ENCODE results near the gene GFRA4. TPM values are rescaled to one million over a fixed set of nuclear protein-coding genes. Genes with fewer than 3 reads are reported as not detected.

GFRA4 gene
- total and polyA plus RNA-seq, 2 donors (not counting 1 experiment from before 2014, with no cell fraction given) = not detected

- no peak overlapping the region for H3K27ac Mint-ChIP-seq
- Histone ChIP-seq H3K36me3 (replicated peaks in 1 of 2; ENCODE audit: control extremely low read depth in 1 of 2, control insufficient read depth in 1 of 2, extremely low read depth in 1 of 2, insufficient read depth in 2 of 2, low read length in 1 of 2) (no peaks in the 10 kb centered on the region), H3K27ac (ENCODE audit: low read length in 2 of 2) (no peak overlapping the region), H4K20me1 (ENCODE audit: control insufficient read depth, insufficient read depth, low read length, poor library complexity, severe bottlenecking) (no peaks in the 10 kb centered on the region), H3K27me3 (replicated peaks in 1 of 4; ENCODE audit: control extremely low read depth in 1 of 4, control insufficient read depth in 3 of 4, insufficient read depth in 4 of 4, low read length in 3 of 4) (no peaks in the 10 kb centered on the region), H3K9ac (ENCODE audit: low read length) (no peak overlapping the region), H3K4me2 (replicated peaks; ENCODE audit: low read depth, low read length, poor library complexity, severe bottlenecking) (no peak overlapping the region), H3K79me2 (ENCODE audit: control insufficient read depth, insufficient read depth, low read length) (no peaks in the 10 kb centered on the region), H3K9me3 (ENCODE audit: control extremely low read depth in 1 of 3, control insufficient read depth in 2 of 3, insufficient read depth in 1 of 3, low read length in 2 of 3) (peaks cover 0 to 12% (median 0%) of the 10 kb centered on the region in 3 donors), H2AFZ (ENCODE audit: insufficient read depth, low read depth, low read length, poor library complexity, severe bottlenecking) (no peak overlapping the region), H3K4me3 (ENCODE audit: control extremely low read depth in 1 of 5, extremely low read depth in 1 of 5, insufficient read depth in 1 of 5, low read depth in 2 of 5, low read length in 4 of 5) (no peak overlapping the region), H3K4me1 (ENCODE audit: control insufficient read depth in 2 of 2, insufficient read depth in 2 of 2, low read length in 2 of 2) (no peaks in the 10 kb centered on the region)
- DNase-seq (no peak), ATAC-seq (ENCODE audit: low read depth) (no peak)
- H3K4me1 Mint-ChIP-seq = no peaks in the 10 kb centered on the region
- intact Hi-C loops (cut with micrococcal nuclease) = no loop called here
- CTCF ChIA-PET = interaction anchor here (2.0 kb wide), 1 partner anchor 12 kb away, joined by 6 read pairs; no protein-coding TSS in a partner anchor
- no peaks in the 10 kb centered on the region for H3K9me3 Mint-ChIP-seq (ENCODE audit: insufficient read depth)
- TF ChIP-seq CTCF (IDR thresholded peaks at IDR 0.05) (no peak), EZH2 (IDR thresholded peaks at IDR 0.05; ENCODE audit: borderline replicate concordance, insufficient read depth, low read depth, low read length, poor library complexity, severe bottlenecking) (no peak)
- POLR2A ChIA-PET = no interaction called here
- no peaks in the 10 kb centered on the region for H3K27me3 Mint-ChIP-seq
- no peak overlapping the region for H3K4me3 Mint-ChIP-seq
- 82% methylated on average over 6 of the region's 6 CpGs for WGBS (ENCODE audit: insufficient coverage)
Observed at GRCh38 chr20:3698591-3699001, 35.4 kb upstream of the GFRA4 start.

GRCh38 chr20:3697588-3698305 is 34.5 kb upstream of the GFRA4 start:
- H3K4me3 Mint-ChIP-seq = no peak overlapping the region
- Histone ChIP-seq H3K27ac (ENCODE audit: low read length in 2 of 2) (no peak overlapping the region), H3K79me2 (ENCODE audit: control insufficient read depth, insufficient read depth, low read length) (no peaks in the 10 kb centered on the region), H3K27me3 (replicated peaks in 1 of 4; ENCODE audit: control extremely low read depth in 1 of 4, control insufficient read depth in 3 of 4, insufficient read depth in 4 of 4, low read length in 3 of 4) (no peaks in the 10 kb centered on the region), H3K9ac (ENCODE audit: low read length) (no peak overlapping the region), H3K4me3 (ENCODE audit: control extremely low read depth in 1 of 5, extremely low read depth in 1 of 5, insufficient read depth in 1 of 5, low read depth in 2 of 5, low read length in 4 of 5) (no peak overlapping the region), H3K36me3 (replicated peaks in 1 of 2; ENCODE audit: control extremely low read depth in 1 of 2, control insufficient read depth in 1 of 2, extremely low read depth in 1 of 2, insufficient read depth in 2 of 2, low read length in 1 of 2) (no peaks in the 10 kb centered on the region), H4K20me1 (ENCODE audit: control insufficient read depth, insufficient read depth, low read length, poor library complexity, severe bottlenecking) (no peaks in the 10 kb centered on the region), H3K4me1 (ENCODE audit: control insufficient read depth in 2 of 2, insufficient read depth in 2 of 2, low read length in 2 of 2) (no peaks in the 10 kb centered on the region), H3K9me3 (ENCODE audit: control extremely low read depth in 1 of 3, control insufficient read depth in 2 of 3, insufficient read depth in 1 of 3, low read length in 2 of 3) (peaks cover 0 to 12% (median 0%) of the 10 kb centered on the region in 3 donors), H3K4me2 (replicated peaks; ENCODE audit: low read depth, low read length, poor library complexity, severe bottlenecking) (no peak overlapping the region), H2AFZ (ENCODE audit: insufficient read depth, low read depth, low read length, poor library complexity, severe bottlenecking) (no peak overlapping the region)
- H3K27me3 Mint-ChIP-seq = no peaks in the 10 kb centered on the region
- intact Hi-C loops (cut with micrococcal nuclease) = no loop called here
- no peaks in the 10 kb centered on the region for H3K9me3 Mint-ChIP-seq (ENCODE audit: insufficient read depth)
- POLR2A ChIA-PET = no interaction called here
- WGBS (ENCODE audit: insufficient coverage) = 78% methylated on average over 11 of the region's 18 CpGs
- H3K27ac Mint-ChIP-seq = no peak overlapping the region
- TF ChIP-seq EZH2 (IDR thresholded peaks at IDR 0.05; ENCODE audit: borderline replicate concordance, insufficient read depth, low read depth, low read length, poor library complexity, severe bottlenecking) = no peak
- no peak for DNase-seq
- ATAC-seq (ENCODE audit: low read depth) = no peak
- CTCF ChIA-PET = interaction anchor here (2.0 kb wide), 1 partner anchor 13 kb away, joined by 6 read pairs; no protein-coding TSS in a partner anchor
- H3K4me1 Mint-ChIP-seq = no peaks in the 10 kb centered on the region

All from B cell (primary cell).